Endothelial cell (in vitro differentiated cells): ENCODE data around the gene PRKG1. TPM values are rescaled to one million over a fixed set of nuclear protein-coding genes. Genes with fewer than 3 reads are reported as not detected.
A peak's percentile ranks its signal among the peaks of the same experiment; 100 is the strongest.

ENCODE experiments used
- DNase-seq: peaks from one replicate; pipeline ENCODE4 v3.0.0; 2021; ENCODE audit warnings: low spot score
- H3K27ac Mint-ChIP-seq: one replicate; pipeline ENCODE4 v1.8.0; 2021; ENCODE audit warnings: mixed read lengths, inconsistent platforms; ENCODE audit not compliant: unreplicated experiment
- H3K27me3 Mint-ChIP-seq: one replicate; pipeline ENCODE4 v1.8.0; 2021; ENCODE audit warnings: mild to moderate bottlenecking, moderate library complexity, mixed read lengths, inconsistent platforms; ENCODE audit not compliant: unreplicated experiment
- H3K36me3 Mint-ChIP-seq: one replicate; pipeline ENCODE4 v1.8.0; 2021; ENCODE audit warnings: mild to moderate bottlenecking, low read depth, mixed read lengths, inconsistent platforms; ENCODE audit not compliant: unreplicated experiment
- H3K4me1 Mint-ChIP-seq: one replicate; pipeline ENCODE4 v1.8.0; 2021; ENCODE audit warnings: mild to moderate bottlenecking, mixed read lengths, inconsistent platforms; ENCODE audit not compliant: unreplicated experiment
- H3K4me3 Mint-ChIP-seq: one replicate; pipeline ENCODE4 v1.8.0; 2021; ENCODE audit warnings: mild to moderate bottlenecking, mixed read lengths, inconsistent platforms; ENCODE audit not compliant: unreplicated experiment
- H3K9me3 Mint-ChIP-seq: one replicate; pipeline ENCODE4 v1.8.0; 2021; ENCODE audit warnings: mixed read lengths, inconsistent platforms; ENCODE audit not compliant: unreplicated experiment
- total RNA-seq: library from RNA; stranded (reverse); fragmentation: NEBNext Ultra II Directional; extraction: Animal tissue kit (Norgen Biotek cat#: 25700); gene quantifications from one replicate; pipeline ENCODE4 v1.2.1, GENCODE V29; 2021; ENCODE audit not compliant: unreplicated experiment
- TF ChIP-seq, protein P1 (sequence below): fragments of 200-600 bp; sonication (generic); IDR thresholded peaks from one replicate; pipeline ENCODE4 v1.5.0; 2021; ENCODE audit warnings: antibody characterized with exemption; ENCODE audit not compliant: unreplicated experiment

Gene PRKG1
- total RNA-seq, 1 donor from 2014 or later: 10.7 TPM

DNA sequence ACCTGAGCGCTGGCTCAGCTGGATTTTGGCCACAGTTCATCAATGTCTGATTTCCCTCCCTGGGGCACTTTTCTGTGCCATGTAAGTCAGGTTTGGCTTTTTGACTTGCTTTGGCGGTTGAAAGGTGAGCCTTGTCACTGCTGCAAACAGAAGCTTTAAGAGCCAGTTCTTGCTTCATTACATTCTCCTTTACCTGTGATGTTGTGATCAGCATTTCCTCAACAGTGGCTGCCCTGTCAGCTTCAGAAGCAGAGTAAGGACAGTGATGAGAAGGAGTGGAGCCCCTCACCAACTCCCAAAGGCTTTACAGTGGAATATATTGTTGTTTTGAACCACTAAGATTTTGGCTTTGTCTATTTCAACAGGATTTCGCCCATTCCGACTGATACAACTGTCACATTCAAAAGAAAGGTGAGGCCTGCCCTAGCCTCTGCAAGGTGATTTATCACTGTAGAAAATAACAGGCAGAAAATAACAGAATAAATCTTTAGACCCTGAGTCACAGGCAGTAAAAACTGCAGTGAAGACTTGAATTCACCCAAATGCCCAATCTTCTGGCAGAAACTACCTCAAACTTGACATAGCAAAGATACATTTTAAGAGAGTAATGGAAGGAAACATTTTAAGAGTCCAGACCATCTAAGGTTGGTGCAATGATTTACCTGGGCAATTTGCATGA, 1226.5 kb downstream of the PRKG1 start:
- TF ChIP-seq, protein P1, sequence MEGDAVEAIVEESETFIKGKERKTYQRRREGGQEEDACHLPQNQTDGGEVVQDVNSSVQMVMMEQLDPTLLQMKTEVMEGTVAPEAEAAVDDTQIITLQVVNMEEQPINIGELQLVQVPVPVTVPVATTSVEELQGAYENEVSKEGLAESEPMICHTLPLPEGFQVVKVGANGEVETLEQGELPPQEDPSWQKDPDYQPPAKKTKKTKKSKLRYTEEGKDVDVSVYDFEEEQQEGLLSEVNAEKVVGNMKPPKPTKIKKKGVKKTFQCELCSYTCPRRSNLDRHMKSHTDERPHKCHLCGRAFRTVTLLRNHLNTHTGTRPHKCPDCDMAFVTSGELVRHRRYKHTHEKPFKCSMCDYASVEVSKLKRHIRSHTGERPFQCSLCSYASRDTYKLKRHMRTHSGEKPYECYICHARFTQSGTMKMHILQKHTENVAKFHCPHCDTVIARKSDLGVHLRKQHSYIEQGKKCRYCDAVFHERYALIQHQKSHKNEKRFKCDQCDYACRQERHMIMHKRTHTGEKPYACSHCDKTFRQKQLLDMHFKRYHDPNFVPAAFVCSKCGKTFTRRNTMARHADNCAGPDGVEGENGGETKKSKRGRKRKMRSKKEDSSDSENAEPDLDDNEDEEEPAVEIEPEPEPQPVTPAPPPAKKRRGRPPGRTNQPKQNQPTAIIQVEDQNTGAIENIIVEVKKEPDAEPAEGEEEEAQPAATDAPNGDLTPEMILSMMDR: no peak
- no peak overlapping the region for H3K27ac Mint-ChIP-seq
- no peaks in the 10 kb centered on the region for H3K36me3 Mint-ChIP-seq
- DNase-seq: no peak
- H3K4me1 Mint-ChIP-seq: no peaks in the 10 kb centered on the region
- H3K9me3 Mint-ChIP-seq: no peaks in the 10 kb centered on the region
- H3K4me3 Mint-ChIP-seq: no peak overlapping the region
- H3K27me3 Mint-ChIP-seq: no peaks in the 10 kb centered on the region

GRCh38 chr10:52308251-52309031, 1234.2 kb downstream of the PRKG1 start:
- Mint-ChIP-seq H3K4me1 (peaks cover 11% of the 10 kb centered on the region), H3K36me3 (no peaks in the 10 kb centered on the region), H3K4me3 (peak overlapping the region; percentile 87), H3K9me3 (no peaks in the 10 kb centered on the region), H3K27me3 (peaks cover 3% of the 10 kb centered on the region), H3K27ac (no peak overlapping the region)
- TF ChIP-seq, protein P1: peak; percentile 89
- DNase-seq: peak; percentile 63

- TF ChIP-seq, protein P1: no peak
- DNase-seq: no peak
- Mint-ChIP-seq H3K9me3 (no peaks in the 10 kb centered on the region), H3K36me3 (no peaks in the 10 kb centered on the region), H3K27me3 (peaks cover 6% of the 10 kb centered on the region), H3K4me3 (peak overlapping the region; percentile 86), H3K4me1 (peaks cover 24% of the 10 kb centered on the region), H3K27ac (no peak overlapping the region)
These were observed 1238.6 kb downstream of the PRKG1 start for GRCh38 chr10:52312942-52313255.

GRCh38 chr10:52313256-52313932, 1239.1 kb downstream of the PRKG1 start:
- no peaks in the 10 kb centered on the region for H3K36me3 Mint-ChIP-seq
- peaks cover 29% of the 10 kb centered on the region for H3K4me1 Mint-ChIP-seq
- H3K27me3 Mint-ChIP-seq: peaks cover 6% of the 10 kb centered on the region
- TF ChIP-seq, protein P1: no peak
- H3K27ac Mint-ChIP-seq: no peak overlapping the region
- H3K4me3 Mint-ChIP-seq: peak overlapping the region; percentile 86
- H3K9me3 Mint-ChIP-seq: no peaks in the 10 kb centered on the region
- peak; percentile 8 for DNase-seq
